Activated CD8-positive, alpha-beta memory T cell treated with anti-CD3 and anti-CD28 coated beads for 24 hours (primary cell): Measurements from ENCODE around the gene CD248.

Source experiments
- DNase-seq: peaks from one replicate; pipeline ENCODE4 v3.0.0-alpha.2; 2020

CD248 gene

DNA sequence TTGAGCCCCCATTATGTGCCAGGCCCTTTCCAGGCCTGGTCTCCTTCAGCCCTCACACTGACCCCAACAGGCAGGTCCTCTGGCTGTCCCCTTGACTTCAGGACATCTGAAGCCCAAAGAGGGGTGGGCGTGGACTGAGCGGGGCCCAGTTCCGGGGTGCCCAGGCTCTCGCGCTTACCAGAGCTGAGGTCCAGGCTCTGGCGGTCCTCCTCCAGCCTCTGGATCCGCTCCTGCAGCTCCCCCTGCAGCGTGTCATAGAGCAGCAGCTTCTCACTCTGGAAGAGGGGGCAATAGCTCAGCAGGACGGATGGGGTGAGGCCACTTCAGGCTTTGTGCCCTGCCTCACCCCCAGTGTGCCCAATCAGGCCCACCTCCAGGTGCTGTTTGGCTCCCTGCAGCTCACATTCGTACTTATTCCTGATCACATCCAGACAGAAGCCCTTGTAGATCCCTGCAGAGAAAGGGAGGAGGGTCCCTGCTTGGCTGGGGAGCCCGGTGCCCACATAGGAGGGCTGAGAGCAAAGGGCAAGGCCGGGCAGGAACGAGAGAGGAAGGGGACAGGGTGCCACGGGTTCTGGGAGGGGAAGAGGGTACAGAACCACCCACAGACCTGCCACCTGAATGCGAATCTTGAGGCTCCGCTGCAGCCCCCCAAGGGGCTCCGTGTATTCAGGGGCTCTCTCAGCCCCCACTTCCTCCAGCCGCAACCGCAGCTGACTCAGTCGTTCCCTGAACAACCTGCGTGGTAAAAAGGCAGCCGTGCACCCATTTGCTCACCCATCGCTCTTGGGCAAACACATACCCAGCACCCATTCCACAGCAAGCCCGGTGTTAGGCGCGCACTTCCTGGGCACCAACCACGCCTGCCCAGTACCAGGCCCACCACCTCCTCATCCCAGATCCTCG is 24.0 kb upstream of the CD248 start:
- DNase-seq, result no peak

DNA sequence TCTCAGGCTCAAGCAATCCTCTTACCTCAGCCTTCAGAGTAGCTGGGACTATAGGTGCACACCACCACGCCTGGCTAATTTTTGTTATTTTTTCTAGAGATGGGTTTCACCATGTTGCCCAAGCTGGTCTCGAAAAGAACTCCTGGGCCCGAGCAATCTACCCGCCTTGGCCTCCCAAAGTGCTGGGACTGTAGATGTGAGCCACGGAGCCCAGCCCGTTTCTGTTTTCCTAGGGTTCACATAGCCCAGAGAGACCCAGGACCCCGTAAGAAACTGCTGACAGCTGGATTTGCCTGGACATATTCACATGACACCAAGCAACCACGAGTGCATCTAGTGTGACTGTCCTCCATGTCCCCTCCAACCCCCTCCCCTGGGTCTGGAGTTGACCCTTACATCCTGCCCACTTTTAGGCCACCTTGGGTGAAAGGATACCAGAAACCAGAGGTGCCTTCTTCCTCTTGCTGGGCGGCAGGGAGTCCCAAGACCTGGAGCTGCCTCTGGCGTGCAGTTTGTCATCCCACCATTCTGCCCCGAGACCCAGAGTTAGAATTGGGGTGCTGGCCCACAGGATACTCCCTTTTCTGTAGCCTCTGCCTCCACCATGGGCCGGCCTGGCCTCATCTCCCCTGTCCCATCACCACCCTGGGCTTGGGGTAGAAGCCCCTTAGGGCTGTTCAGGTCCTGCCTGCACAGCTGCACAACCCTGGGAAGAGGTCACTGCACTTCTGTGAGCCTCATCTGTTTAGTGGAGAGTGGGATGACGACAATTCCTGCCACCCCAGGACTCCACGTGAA is 23.0 kb upstream of the CD248 start:
- no peak for DNase-seq

DNA sequence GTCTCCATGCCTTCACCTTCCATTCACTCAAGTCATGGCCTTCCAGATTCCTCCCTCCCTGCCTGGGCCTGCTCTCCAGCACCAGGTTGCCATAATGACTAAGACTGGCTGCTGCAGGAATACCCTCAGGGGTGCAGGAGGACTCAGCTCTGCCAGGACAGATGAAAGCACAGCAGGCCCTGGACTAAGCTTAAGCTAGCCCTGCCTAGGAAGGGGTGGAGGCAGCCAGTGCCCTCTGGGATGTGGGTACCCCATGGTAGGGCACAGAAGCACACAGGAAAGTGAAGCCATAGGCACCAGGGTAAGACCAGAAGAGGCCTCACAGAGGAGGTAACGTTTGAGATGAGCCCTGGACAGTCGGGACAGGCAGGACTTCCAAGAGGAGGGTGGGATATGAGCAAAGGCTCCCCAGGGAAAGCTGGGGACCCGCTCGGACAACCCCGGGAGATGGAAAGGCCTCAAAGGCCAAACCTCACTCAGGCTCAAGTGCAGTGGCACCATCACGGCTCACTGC is 22.4 kb upstream of the CD248 start:
- DNase-seq, result no peak

DNA sequence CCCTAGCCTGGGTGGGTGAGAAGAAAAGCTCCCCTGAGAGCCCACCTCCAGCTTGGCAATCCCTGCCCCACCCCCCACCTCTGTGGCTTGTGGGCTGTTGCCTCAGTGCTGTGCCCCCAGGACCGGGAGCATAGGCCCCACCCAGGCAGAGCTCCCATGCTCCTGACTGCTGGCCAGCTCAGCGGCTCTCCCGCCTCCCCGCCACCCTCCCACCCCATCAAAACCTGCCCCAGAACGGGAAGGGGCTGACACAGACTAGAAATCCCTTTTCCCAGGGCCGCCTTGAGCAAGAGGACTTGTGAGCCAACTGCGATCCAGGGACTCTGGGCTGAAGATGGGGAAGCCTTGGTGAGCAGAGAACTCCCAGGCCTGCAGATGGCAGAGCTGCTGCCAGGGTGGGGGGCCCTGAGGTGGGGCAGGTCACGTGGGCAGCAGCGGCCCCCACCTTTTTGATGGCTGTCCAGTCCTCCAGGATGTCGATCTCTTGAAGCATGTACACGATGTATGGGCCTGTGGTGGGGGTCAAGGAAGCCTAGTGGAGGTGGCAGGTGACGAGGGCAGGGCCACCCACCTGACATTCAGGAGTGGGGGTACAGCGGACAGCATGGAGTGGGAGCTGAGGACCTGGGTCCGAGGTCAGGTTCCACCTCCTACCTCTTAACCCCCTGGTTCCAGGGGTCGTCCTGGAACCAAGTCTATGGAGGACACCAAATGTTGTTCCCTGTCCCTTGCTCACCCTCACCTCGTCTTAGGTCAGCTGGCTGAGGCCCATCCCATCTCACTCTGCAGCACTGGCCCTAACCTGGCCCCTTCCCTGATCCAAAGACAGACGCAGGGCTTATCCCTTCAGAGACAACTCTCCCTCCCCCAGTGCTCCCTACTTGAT is 21.7 kb upstream of the CD248 start:
- DNase-seq, result no peak

DNA sequence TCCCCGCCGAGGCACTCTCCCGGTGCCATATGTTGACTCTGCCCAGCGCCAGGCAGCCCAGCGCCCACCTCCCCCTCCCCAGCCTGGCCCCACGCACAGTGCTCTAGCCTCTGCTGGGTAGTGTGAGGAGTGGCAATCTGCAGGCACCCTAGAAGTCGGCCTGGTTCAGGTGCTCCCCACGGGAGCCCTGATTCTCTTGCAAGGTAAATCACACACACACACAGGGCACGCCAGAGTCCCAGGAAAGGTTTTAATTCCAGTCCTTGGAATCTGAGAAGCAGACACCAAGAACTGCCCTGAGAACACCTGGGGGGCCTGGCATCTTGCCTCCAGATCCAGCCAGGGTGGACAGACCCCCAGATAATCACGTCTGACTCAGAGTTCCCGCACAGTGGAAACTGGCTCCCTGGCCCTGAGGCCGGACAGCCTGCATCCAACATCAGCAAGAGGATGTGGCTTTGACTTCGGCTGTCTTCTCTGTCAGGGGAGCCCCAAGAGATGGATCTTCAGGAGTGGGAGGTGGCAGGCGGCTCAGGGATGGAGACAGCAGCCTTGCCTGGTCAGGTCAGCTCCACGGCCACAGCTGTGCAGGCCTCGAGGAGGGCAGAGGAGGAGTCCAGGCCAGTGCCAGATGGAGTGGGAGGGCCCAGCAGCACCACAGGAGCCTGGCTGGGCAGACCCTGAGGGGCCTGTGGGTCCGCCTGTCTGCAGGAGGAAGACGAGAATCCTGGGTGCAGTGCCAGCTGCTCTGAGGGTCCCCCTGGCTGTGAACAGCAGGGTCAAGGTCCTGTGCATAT is 20.5 kb upstream of the CD248 start:
- no peak for DNase-seq

DNA sequence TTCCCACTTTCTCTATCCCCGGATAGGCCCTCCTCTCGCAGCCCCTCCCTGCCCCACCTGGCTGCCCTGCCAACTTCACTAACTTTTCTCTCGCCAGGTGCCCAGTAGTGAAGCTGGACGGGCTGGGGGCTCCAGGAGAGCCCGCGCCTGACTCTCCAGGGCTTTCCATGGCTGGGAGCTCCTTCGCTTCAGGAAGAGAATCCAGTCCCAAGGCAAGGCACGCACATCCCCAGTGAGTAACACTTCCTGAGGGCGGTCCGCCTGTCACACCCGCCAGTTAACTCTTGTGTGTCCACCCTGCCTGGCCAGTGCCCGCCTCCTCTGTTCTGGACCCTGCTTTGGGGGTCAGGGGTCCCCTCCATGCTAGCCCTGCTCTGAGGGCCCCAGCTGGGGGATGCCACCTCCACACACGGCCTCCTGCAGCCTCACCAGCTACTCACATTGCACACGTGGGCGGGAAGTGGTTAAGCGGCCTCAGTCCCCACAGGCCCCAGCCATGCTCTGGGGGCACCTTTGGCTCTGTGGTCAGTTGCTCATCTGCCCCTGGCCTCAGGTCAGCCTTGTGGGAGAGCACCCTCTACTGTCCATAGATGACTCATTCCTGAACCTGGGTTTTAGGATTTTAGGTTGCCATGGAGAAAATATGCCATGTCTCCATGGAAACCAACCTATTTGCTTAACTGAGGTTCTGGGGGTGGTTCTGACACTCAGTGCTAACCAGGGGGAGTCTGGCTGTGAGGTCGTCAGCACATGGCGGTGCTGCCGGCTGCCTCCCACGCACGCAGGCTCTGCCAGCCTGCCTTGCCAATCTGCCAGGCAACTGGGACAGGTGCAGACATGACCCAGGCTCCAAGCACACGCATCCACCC is 19.6 kb upstream of the CD248 start, which contains the start of gene RIN1:
Gene RIN1 (minus strand): TSS at position 201 of the 869 bp plus-strand sequence. CDS start 32 bp downstream, at position 169.
- peak; percentile 86 for DNase-seq

DNA sequence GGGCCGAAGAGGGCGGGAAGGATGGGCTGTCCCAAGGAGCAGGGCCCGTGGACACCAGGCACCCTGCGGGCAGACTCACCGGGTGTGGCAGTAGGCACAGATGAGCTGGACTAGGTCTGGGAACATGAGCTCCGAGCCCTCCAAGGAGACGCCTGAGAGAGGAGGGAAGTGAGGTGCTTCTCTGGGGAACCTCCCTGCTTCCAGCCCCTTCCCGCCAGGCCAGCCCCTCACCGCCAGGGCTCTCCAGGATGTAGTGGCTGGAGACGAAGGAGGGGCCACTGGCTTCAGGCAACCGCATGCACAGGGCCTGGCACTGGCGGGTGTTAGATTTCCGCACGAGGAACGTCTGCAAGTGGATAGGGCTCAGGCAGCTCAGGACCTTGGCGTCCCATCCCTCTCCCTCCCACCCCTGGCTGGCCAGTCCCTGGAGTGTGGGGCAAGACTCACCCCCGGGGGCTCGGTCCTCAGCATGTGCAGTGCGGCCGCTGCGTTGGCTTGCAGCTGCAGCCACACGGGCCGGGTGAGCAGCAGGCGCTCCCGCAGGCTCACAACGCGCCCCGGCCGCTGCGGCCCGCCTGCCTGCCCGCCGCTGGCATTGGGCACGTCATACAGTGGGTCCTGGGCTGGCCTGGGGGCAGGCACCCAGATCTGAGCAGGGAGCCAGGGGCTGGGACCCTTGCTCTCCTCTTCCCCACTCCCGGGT is 18.8 kb upstream of the CD248 start:
- DNase-seq, result no peak

DNA sequence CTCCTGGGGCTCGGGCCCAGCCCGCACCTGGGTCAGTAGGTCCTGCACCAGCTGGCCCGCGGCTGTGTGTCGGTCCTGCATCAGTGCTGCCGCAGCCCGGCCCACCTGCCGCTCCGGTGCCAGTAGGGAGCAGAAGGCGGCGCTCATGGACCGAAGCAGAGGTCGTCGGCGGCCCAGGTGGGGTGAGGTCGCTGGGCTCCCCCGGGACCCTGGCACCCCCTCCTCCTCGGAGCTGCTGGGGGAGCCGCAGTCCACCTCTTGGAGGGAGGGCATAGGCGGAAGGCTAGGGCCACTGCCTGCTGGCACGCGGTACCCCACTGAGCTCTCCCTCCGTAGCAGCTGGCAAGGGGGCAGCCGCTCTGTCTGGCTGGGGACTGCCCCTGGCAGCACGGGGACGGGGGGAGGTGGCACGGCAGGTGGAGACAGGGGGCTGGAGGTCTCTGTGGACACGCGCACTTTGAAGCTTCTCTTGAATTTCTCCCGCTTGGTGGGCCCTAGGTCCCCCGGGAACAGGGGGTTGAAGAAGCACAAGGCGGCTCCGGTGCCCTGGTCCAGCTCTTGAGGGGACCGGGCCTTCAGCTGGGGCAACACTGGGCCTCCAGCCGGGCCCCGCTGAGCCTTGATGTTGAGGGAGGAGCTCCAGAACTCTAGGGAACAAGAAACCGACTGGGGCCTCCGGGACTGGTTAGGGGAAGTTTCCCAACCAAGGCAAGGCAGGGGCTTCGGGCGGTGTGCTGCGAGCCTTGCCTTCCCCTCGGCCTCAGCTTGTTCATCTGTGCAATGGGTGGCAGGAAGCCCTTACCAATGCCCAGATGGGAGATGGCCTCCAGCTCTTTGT is 18.0 kb upstream of the CD248 start:
- no peak for DNase-seq

DNA sequence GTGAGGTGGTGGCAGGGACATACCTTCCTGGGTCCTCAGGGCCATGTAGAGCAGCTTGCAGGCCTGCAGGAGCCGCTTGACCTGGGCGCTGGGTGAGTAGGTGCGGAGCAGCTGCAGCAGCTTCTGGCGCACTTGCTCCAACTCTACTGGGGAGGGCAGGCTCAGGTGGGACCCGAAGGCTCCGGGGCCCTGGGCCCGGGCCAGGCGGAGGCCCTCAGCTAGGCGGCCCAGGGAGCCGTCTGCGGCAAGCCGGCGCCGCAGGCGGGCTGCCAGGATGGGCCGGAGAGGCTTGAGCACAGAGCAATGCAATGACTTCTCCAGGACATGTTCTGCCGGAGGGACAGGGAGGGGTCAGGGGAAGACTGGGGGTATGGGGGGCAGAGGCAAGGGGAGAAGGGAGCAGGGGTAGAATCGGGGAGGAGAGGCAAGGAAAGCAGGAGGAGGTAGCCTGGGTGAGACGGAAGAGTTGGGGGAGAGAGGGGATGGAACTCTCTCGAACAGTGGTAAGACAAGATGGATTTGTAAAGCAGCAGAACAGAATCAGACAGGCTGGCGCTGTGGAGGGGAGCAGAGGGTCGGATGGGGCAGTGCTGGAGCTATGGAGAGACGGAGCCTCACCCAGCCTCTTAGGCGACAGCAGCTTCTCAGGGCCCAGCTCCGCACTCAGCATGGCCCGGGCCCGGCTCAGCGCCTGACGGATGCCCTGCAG is 17.2 kb upstream of the CD248 start:
- DNase-seq, result no peak

DNA sequence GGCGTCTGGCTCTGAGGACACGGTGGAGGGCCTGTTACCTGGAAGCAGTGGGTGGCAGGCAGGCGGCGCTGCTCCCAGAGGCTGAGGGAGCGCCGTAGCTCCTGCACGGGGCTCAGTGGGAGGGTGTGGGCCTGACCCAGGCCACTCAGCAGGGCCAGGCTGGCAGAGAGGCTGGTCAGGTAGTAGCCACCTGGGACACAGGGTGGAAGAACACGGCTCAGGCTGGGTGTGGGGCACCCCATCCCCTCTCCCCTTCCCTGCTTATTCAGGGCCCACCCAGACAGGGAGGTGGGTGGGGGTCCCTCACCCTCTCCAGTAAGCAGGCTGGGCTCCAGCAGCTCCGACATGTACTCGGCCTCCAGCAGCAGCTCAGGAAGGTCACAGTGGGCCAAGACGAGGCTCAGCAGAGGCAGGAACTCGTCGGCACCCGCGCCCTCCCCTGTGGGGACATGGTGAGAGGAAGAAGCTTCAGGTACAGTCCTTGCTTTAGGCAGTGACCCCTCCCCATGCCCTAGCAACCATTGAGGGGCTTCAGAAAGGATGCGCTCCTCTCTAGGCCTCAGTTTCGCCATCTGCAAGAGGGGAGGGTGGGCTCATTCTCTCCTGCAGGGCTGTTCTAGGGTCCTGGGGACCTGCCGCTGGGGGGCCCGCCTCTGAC is 16.5 kb upstream of the CD248 start:
- no peak for DNase-seq

DNA sequence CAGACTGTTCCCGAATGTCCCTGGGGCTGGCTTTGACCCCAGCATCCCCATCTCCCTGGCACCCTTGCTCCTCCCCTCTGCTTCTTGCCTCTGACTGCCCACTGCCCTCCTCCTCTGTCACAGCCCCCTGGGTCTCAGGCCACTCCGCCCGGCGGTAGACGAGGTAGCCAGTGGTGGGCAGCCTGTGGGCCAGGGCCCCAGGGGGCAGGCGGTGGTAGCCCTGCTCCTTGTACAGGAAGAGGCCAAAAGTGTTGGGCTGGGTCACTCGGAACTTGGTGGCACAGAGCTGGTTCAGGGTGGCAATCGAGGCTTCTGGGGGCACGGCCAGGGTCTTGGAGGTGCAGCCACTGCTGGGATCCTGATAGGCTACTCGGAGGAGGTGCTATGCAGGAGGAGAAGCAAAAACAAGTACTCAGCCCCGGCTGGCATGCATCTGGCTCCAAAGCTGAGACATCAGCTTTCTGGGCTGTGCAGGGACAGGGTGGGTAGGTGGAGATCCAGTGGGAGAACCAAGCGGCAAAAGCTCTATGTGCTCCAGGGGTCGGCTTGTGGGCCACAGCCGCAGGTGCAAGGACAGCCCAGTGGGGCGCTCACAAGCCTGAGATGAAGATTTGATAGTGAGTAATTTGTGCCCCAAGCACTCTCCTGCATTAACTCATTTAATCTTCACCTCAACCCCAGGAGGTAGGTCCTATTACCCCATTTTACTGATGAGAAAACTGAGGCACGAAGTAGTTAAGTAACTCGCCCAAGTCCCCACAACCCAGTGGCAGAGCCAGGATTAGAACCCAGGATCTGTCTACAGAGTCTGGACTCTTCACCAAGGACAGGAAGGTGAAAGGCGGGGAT is 15.8 kb upstream of the CD248 start:
- no peak for DNase-seq

DNA sequence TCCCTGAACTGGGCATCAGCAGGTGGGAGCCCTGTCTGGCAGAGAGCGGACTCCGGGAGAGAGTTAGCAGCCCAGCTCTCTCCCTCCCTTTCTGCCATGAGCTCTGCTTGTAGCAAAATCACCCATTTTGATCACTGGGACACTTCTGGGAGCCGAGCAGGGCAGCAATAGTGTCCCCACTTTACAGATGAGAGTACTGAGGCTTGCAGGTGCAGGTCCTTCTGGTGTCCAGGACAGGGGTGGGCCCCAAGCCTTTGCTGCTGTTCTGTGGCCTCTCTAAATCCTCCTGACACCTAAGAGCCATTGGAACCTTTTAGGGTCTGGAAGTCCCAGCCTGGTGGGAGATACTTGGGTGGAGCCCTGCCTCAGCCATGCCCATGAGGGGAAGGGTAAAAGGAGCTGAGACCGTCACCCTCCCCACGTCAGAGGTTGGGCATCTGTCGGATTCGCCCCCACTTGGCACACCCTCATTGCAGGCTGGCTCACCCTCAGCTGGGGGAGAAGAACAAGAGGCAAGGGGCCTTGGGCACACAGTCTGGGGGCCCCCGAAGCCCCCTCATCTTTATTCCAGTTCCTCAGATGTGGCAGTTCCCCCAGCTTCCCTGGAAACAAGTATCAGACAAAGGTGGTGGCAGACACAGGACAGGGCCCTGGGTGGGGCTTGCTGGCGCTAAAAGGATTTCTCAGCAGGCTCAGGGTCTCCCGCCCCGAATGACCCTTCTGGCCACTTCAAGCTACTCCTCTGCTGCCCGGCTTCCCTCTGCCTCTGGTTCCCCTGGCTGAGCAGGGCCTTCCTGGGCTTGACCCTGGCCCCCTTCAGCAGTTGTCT is 14.9 kb upstream of the CD248 start:
- no peak for DNase-seq

DNA sequence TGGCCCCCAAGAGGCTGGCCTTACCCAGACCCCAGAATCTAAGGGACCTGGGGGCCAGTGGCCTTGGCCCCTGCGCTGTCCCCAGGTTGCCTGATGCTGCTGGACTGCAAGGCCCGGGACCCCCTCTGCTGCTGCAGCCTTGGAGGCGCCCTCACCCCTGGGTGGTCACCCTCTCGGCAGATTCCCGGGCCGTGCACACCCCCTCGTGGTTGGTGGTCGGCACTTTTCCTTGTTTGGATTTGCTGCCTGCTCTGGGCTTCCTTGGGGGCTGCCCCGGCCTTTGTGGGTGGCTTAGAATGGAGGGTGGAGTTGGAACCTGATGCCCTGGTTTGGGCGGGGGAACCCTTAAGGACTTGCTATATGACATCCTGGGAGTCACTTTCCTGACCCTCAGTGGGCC is 14.1 kb upstream of the CD248 start:
- no peak for DNase-seq

DNA sequence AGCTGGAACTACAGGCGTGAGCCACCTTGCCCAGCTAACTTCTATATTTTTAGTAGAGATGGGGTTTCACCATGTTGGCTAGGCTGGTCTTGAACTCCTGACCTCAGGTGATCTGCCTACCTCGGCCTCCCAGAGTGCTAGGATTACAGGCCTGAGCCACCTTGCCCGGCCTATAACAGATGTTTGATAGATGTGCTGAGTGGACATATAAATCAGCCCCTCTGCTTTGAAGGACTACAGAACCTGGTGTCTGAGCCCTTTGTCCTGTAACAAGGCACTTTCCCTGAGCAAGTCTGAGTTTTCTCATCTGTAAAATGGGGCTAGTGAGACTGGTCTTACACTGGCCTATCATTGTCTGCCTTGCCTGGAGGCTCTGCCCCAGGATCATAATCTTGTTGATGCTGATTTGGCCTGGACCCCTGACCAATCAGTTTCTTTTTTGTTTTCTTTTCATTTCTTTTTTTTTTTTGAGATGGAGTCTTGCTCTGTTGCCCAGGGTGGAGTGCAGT is 12.4 kb upstream of the CD248 start:
- DNase-seq, result no peak

DNA sequence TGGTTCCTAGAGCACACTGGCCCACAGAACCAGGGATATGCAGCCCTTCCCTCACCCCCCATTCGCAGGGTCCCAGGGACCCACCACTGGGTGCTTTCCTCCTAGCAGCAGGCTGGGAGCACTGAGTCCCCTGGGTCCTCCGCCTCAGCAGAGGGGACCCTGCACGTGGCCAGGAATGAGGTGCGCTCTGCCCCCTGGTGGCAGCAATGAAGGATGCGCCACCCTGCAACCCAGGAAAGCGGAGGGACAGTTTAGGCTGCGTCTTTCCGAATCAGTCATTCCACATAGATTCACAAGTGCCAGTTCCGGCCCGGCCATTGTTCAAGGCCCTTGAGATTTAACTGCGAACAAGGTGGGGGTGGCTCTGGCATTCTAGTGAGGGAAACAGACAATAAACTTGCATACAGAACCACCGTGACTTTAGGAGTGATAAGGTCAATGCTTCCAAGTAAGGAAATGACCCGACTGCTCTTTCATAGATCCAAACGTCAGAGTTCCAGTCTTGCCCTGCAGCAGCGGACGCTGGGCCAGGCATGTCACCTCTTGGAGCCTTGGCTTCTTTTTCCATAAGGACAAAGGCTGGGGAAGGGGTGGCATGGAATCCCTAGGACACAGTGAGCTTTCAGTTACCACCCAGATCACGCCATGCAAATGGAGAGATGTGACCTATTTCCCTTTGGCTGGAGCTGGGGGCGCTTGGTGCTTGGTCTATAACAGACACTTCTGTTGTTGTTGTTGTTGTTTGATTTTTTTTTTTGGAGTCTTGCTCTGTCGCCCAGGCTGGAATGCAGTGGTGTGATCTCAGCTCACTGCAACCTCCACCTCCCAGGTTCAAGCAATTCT is 11.7 kb upstream of the CD248 start:
- DNase-seq, result peak; percentile 93
